Astrocyte (in vitro differentiated cells and primary cell): Measurements from ENCODE around the gene PIK3C2G.

Experiments used
- CTCF ChIP-seq: IDR thresholded peaks from 2 replicates; pipeline ENCODE4 v1.5.1; 2011; ENCODE audit warnings: low read depth, mild to moderate bottlenecking, inconsistent platforms, low read length, moderate library complexity; ENCODE audit not compliant: insufficient read depth
- EZH2 ChIP-seq: IDR thresholded peaks from 2 replicates; pipeline ENCODE4 v1.6.1; 2012; ENCODE audit warnings: mild to moderate bottlenecking, low read length, inconsistent platforms; ENCODE audit not compliant: insufficient read depth

GRCh38 chr12:18549598-18549997, 288.3 kb downstream of the PIK3C2G start:
- TF ChIP-seq CTCF (peak; percentile 5), EZH2 (no peak)
